Naive B cell (primary cell): ENCODE measurements around the gene NIPBL. TPM values are rescaled to one million over a fixed set of nuclear protein-coding genes. Genes with fewer than 3 reads are reported as not detected.
A peak's percentile ranks its signal among the peaks of the same experiment; 100 is the strongest.
"Not testable (repeated sequence)": the region's sequence is repeated elsewhere in the genome, so short reads cannot be mapped to it uniquely, and the experiment has no call there.

Source experiments
- ATAC-seq, 2 donors: fragments of 150-1000 bp; cut with Tn5 transposase; 2 replicates each; pipeline ENCODE4 v1.10.0; 2021; ENCODE audit warnings: low read depth in 2 of 2, mild to moderate bottlenecking in 2 of 2, moderate library complexity in 2 of 2
- DNase-seq: peaks from one replicate; pipeline ENCODE4 v3.0.0; 2022
- H3K27ac Mint-ChIP-seq, 6 donors: one replicate each; pipeline ENCODE4 v1.8.0; 2020 to 2022; ENCODE audit warnings: mild to moderate bottlenecking in 6 of 6, mixed read lengths in 6 of 6, moderate library complexity in 5 of 6, inconsistent platforms in 2 of 6
- H3K27me3 Mint-ChIP-seq, 3 donors: one replicate each; pipeline ENCODE4 v1.8.0; 2021 to 2022; ENCODE audit warnings: mixed read lengths in 3 of 3, mild to moderate bottlenecking in 1 of 3
- H3K36me3 Mint-ChIP-seq, 2 donors: one replicate each; pipeline ENCODE4 v1.8.0; 2020 to 2022; ENCODE audit warnings: mixed read lengths in 2 of 2, inconsistent platforms in 1 of 2, mild to moderate bottlenecking in 1 of 2
- H3K4me1 Mint-ChIP-seq, 3 donors: one replicate each; pipeline ENCODE4 v1.8.0; 2020 to 2022; ENCODE audit warnings: mixed read lengths in 3 of 3, inconsistent platforms in 1 of 3, mild to moderate bottlenecking in 1 of 3, moderate library complexity in 1 of 3
- H3K4me3 Mint-ChIP-seq, 8 donors: one replicate each; pipeline ENCODE4 v1.8.0; 2020 to 2022; ENCODE audit warnings: mild to moderate bottlenecking in 8 of 8, mixed read lengths in 8 of 8, moderate library complexity in 8 of 8, inconsistent platforms in 2 of 8
- H3K9me3 Mint-ChIP-seq, 7 donors: one replicate each; pipeline ENCODE4 v1.8.0; 2020 to 2022; ENCODE audit warnings: mixed read lengths in 7 of 7, mild to moderate bottlenecking in 5 of 7, inconsistent platforms in 2 of 7, moderate library complexity in 1 of 7
- polyA plus RNA-seq, 6 donors: library from polyadenylated mRNA; unstranded; fragments of 300-500 nt; fragmentation: Illumina TruSeq; gene quantifications; one replicate each; pipeline ENCODE4 v1.2.3, GENCODE V29; 2021; ENCODE audit warnings: low read depth in 6 of 6

The NIPBL gene
- polyA plus RNA-seq, 6 donors from 2014 or later = 8.8 to 47.4 (median 17.0) TPM

- Mint-ChIP-seq H3K9me3 (no peaks in the 10 kb centered on the region), H3K36me3 (peaks cover 16 to 21% of the 10 kb centered on the region in 2 donors), H3K4me1 (peaks cover 9 to 20% (median 10%) of the 10 kb centered on the region in 3 donors), H3K27me3 (no peaks in the 10 kb centered on the region), H3K27ac (peak overlapping the region in 1 of 6 donors; percentile 51), H3K4me3 (peak overlapping the region in 1 of 8 donors; percentile 18)
- ATAC-seq (no peak), DNase-seq (no peak)
Observed at GRCh38 chr5:36985387-36985786, 108.8 kb downstream of the NIPBL start.

- no peak for DNase-seq
- ATAC-seq = no peak
- Mint-ChIP-seq H3K9me3 (no peaks in the 10 kb centered on the region), H3K4me1 (peaks cover 3 to 20% (median 10%) of the 10 kb centered on the region in 3 donors), H3K27ac (no peak overlapping the region), H3K36me3 (peaks cover 16 to 21% of the 10 kb centered on the region in 2 donors), H3K27me3 (no peaks in the 10 kb centered on the region), H3K4me3 (no peak overlapping the region)
Observed at GRCh38 chr5:36988396-36988795, 111.8 kb downstream of the NIPBL start.

GRCh38 chr5:36998578-36998977 is 122.0 kb downstream of the NIPBL start:
- Mint-ChIP-seq H3K4me1 (no peaks in the 10 kb centered on the region), H3K27ac (peak overlapping the region in 4 of 6 donors; percentile 21 to 74 (median 52)), H3K36me3 (peaks cover 8 to 29% of the 10 kb centered on the region in 2 donors), H3K9me3 (no peaks in the 10 kb centered on the region), H3K4me3 (no peak overlapping the region), H3K27me3 (no peaks in the 10 kb centered on the region)
- no peak for DNase-seq
- ATAC-seq = no peak

- Mint-ChIP-seq H3K27ac (peak overlapping the region in 3 of 6 donors; percentile 17 to 81 (median 32)), H3K9me3 (no peaks in the 10 kb centered on the region), H3K4me3 (no peak overlapping the region), H3K4me1 (no peaks in the 10 kb centered on the region), H3K27me3 (no peaks in the 10 kb centered on the region), H3K36me3 (peaks cover 8 to 16% of the 10 kb centered on the region in 2 donors)
- DNase-seq (no peak), ATAC-seq (no peak)
Observed at GRCh38 chr5:37002176-37002751, 125.7 kb downstream of the NIPBL start.

GRCh38 chr5:37005252-37005651 is 128.7 kb downstream of the NIPBL start:
- H3K9me3 Mint-ChIP-seq = no peaks in the 10 kb centered on the region
- H3K27ac Mint-ChIP-seq = no peak overlapping the region
- no peaks in the 10 kb centered on the region for H3K27me3 Mint-ChIP-seq
- H3K36me3 Mint-ChIP-seq = peaks cover 0 to 8% of the 10 kb centered on the region in 2 donors
- DNase-seq (no peak), ATAC-seq (no peak)
- H3K4me1 Mint-ChIP-seq = no peaks in the 10 kb centered on the region
- no peak overlapping the region for H3K4me3 Mint-ChIP-seq

GRCh38 chr5:37005946-37006540 is 129.5 kb downstream of the NIPBL start:
- Mint-ChIP-seq H3K4me3 (no peak overlapping the region), H3K27ac (no peak overlapping the region), H3K9me3 (no peaks in the 10 kb centered on the region), H3K4me1 (no peaks in the 10 kb centered on the region), H3K27me3 (no peaks in the 10 kb centered on the region), H3K36me3 (peaks cover 0 to 8% of the 10 kb centered on the region in 2 donors)
- DNase-seq = no peak
- ATAC-seq = no peak

- H3K27me3 Mint-ChIP-seq, H3K9me3 Mint-ChIP-seq, H3K4me3 Mint-ChIP-seq, ATAC-seq, H3K36me3 Mint-ChIP-seq, H3K4me1 Mint-ChIP-seq, H3K27ac Mint-ChIP-seq, DNase-seq: not testable (repeated sequence)
Observed at GRCh38 chr5:37013181-37013580, 136.6 kb downstream of the NIPBL start.

GRCh38 chr5:37014321-37014720 is 137.8 kb downstream of the NIPBL start:
- H3K9me3 Mint-ChIP-seq = no peaks in the 10 kb centered on the region
- H3K4me1 Mint-ChIP-seq = no peaks in the 10 kb centered on the region
- no peaks in the 10 kb centered on the region for H3K27me3 Mint-ChIP-seq
- H3K4me3 Mint-ChIP-seq = no peak overlapping the region
- ATAC-seq (no peak), DNase-seq (no peak)
- H3K27ac Mint-ChIP-seq = no peak overlapping the region
- peaks cover 5 to 9% of the 10 kb centered on the region in 2 donors for H3K36me3 Mint-ChIP-seq

GRCh38 chr5:37015795-37016666 is 139.5 kb downstream of the NIPBL start:
- Mint-ChIP-seq H3K27ac (no peak overlapping the region), H3K27me3 (no peaks in the 10 kb centered on the region), H3K4me1 (no peaks in the 10 kb centered on the region), H3K9me3 (no peaks in the 10 kb centered on the region), H3K36me3 (peaks cover 7 to 12% of the 10 kb centered on the region in 2 donors), H3K4me3 (no peak overlapping the region)
- DNase-seq = no peak
- ATAC-seq = no peak

- no peak overlapping the region for H3K4me3 Mint-ChIP-seq
- no peaks in the 10 kb centered on the region for H3K27me3 Mint-ChIP-seq
- no peaks in the 10 kb centered on the region for H3K9me3 Mint-ChIP-seq
- H3K4me1 Mint-ChIP-seq = no peaks in the 10 kb centered on the region
- no peak for ATAC-seq
- H3K27ac Mint-ChIP-seq = no peak overlapping the region
- H3K36me3 Mint-ChIP-seq = peaks cover 5 to 15% of the 10 kb centered on the region in 2 donors
- DNase-seq = no peak
Observed at GRCh38 chr5:37028910-37029309, 152.3 kb downstream of the NIPBL start.

- DNase-seq (no peak), ATAC-seq (no peak)
- Mint-ChIP-seq H3K36me3 (peaks cover 4 to 15% of the 10 kb centered on the region in 2 donors), H3K4me1 (no peaks in the 10 kb centered on the region), H3K9me3 (no peaks in the 10 kb centered on the region), H3K27me3 (no peaks in the 10 kb centered on the region), H3K27ac (no peak overlapping the region), H3K4me3 (no peak overlapping the region)
Observed at GRCh38 chr5:37029436-37029835, 152.9 kb downstream of the NIPBL start.

- Mint-ChIP-seq H3K4me1 (peaks cover 0 to 5% (median 0%) of the 10 kb centered on the region in 3 donors), H3K4me3 (no peak overlapping the region), H3K27me3 (no peaks in the 10 kb centered on the region), H3K9me3 (no peaks in the 10 kb centered on the region), H3K27ac (peak overlapping the region in 1 of 6 donors; percentile 63), H3K36me3 (peaks cover 0 to 4% of the 10 kb centered on the region in 2 donors)
- ATAC-seq (no peak), DNase-seq (no peak)
Observed at GRCh38 chr5:37034955-37035354, 158.4 kb downstream of the NIPBL start.

- ATAC-seq (no peak), DNase-seq (no peak)
- Mint-ChIP-seq H3K27me3 (no peaks in the 10 kb centered on the region), H3K36me3 (peaks cover 0 to 10% of the 10 kb centered on the region in 2 donors), H3K9me3 (no peaks in the 10 kb centered on the region), H3K4me1 (peaks cover 0 to 5% (median 0%) of the 10 kb centered on the region in 3 donors), H3K27ac (peak overlapping the region in 1 of 6 donors; percentile 42), H3K4me3 (no peak overlapping the region)
Observed at GRCh38 chr5:37037840-37038239, 161.3 kb downstream of the NIPBL start.

- ATAC-seq = no peak
- Mint-ChIP-seq H3K36me3 (peaks cover 0 to 18% of the 10 kb centered on the region in 2 donors), H3K27ac (no peak overlapping the region), H3K4me3 (no peak overlapping the region), H3K27me3 (no peaks in the 10 kb centered on the region), H3K9me3 (no peaks in the 10 kb centered on the region), H3K4me1 (peaks cover 0 to 5% (median 0%) of the 10 kb centered on the region in 3 donors)
- no peak for DNase-seq
Observed at GRCh38 chr5:37039824-37040223, 163.3 kb downstream of the NIPBL start.
